ENCODE results near the gene TMEM106B. TPM values are rescaled to one million over a fixed set of nuclear protein-coding genes. Genes with fewer than 3 reads are reported as not detected.

The TMEM106B gene
- total RNA-seq, 1 experiment from 2014 or later = 89.0 TPM

- Histone ChIP-seq H3K27ac (ENCODE audit: low read length) (no peak overlapping the region; the same call in 1 of the 2 replicates), H3K4me1 (ENCODE audit: control insufficient read depth, insufficient read depth, low read length) (no peaks in the 10 kb centered on the region), H3K4me3 (ENCODE audit: low read depth in 2 of 2, low read length in 2 of 2) (no peak overlapping the region), H3K9me3 (ENCODE audit: control insufficient read depth, insufficient read depth, low read depth, low read length) (no peaks in the 10 kb centered on the region), H3K36me3 (ENCODE audit: control insufficient read depth, insufficient read depth, low read length) (no peaks in the 10 kb centered on the region), H3K27me3 (ENCODE audit: control insufficient read depth, insufficient read depth, low read length) (no peaks in the 10 kb centered on the region)
- intact Hi-C loops (cut with micrococcal nuclease; ENCODE audit: unreplicated experiment) = no loop called here
- ChIA-PET CTCF (no interaction called here), POLR2A (interaction anchor here (0.7 kb wide), 1 partner anchor 13 kb away, joined by 3 read pairs; no protein-coding TSS in a partner anchor)
- DNase-seq (ENCODE audit: low read depth, low spot score) (peak; percentile 58), ATAC-seq (peak; percentile 49; the same call in 1 of the 2 replicates)
- no peak for TF ChIP-seq SIN3A (IDR thresholded peaks at IDR 0.05; ENCODE audit: borderline replicate concordance, insufficient read depth, low read depth, low read length)
- no peak for TF ChIP-seq TCF7L2 (IDR thresholded peaks at IDR 0.05; ENCODE audit: low read depth, low read length)
- TF ChIP-seq POLR2AphosphoS5 (IDR thresholded peaks at IDR 0.05; ENCODE audit: low read depth, low read length) = no peak
- no peak for TF ChIP-seq CTCF (IDR thresholded peaks at IDR 0.05)
- TF ChIP-seq REST (IDR thresholded peaks at IDR 0.05; ENCODE audit: insufficient read depth in 1 of 2, low read depth in 2 of 2, low read length in 1 of 2) = no peak
- in situ Hi-C loops (cut with HindIII; ENCODE audit: low pct_unique_long_range_greater_than_20kb, low sequenced_read_pairs) = no loop called here
- no TSS peak for BruUV-seq (replicated peaks)
Observed at GRCh38 chr7:12256090-12256489, 45.0 kb downstream of the TMEM106B start.

GRCh38 chr7:12257582-12257981 is 46.5 kb downstream of the TMEM106B start:
- ChIA-PET CTCF (interaction anchor here (0.6 kb wide), 1 partner anchor 198 kb away, joined by 3 read pairs; no protein-coding TSS in a partner anchor), POLR2A (no interaction called here)
- H3K27ac ChIP-seq (ENCODE audit: low read length) = peak overlapping the region; percentile 74
- H3K36me3 ChIP-seq (ENCODE audit: control insufficient read depth, insufficient read depth, low read length) = no peaks in the 10 kb centered on the region
- no peaks in the 10 kb centered on the region for H3K27me3 ChIP-seq (ENCODE audit: control insufficient read depth, insufficient read depth, low read length)
- H3K4me1 ChIP-seq (ENCODE audit: control insufficient read depth, insufficient read depth, low read length) = no peaks in the 10 kb centered on the region
- ATAC-seq = peak; percentile 77
- in situ Hi-C loops (cut with HindIII; ENCODE audit: low pct_unique_long_range_greater_than_20kb, low sequenced_read_pairs) (no loop called here), intact Hi-C loops (cut with micrococcal nuclease; ENCODE audit: unreplicated experiment) (no loop called here)
- TF ChIP-seq CTCF (IDR thresholded peaks at IDR 0.05) = no peak
- no peak for TF ChIP-seq POLR2AphosphoS5 (IDR thresholded peaks at IDR 0.05; ENCODE audit: low read depth, low read length)
- no peak for TF ChIP-seq TCF7L2 (IDR thresholded peaks at IDR 0.05; ENCODE audit: low read depth, low read length)
- no peak for TF ChIP-seq REST (IDR thresholded peaks at IDR 0.05; ENCODE audit: insufficient read depth in 1 of 2, low read depth in 2 of 2, low read length in 1 of 2)
- no peak for TF ChIP-seq SIN3A (IDR thresholded peaks at IDR 0.05; ENCODE audit: borderline replicate concordance, insufficient read depth, low read depth, low read length)
- no TSS peak for BruUV-seq (replicated peaks)
- DNase-seq (ENCODE audit: low read depth, low spot score) = no peak
- peak overlapping the region; percentile 2 to 23; a peak in 3 of 4 replicates for H3K4me3 ChIP-seq (ENCODE audit: low read depth in 2 of 2, low read length in 2 of 2)
- H3K9me3 ChIP-seq (ENCODE audit: control insufficient read depth, insufficient read depth, low read depth, low read length) = no peaks in the 10 kb centered on the region
